GM12892 (cell line): ENCODE measurements around the gene ABCB10.

Experiments
- POLR2A ChIP-seq: IDR thresholded peaks from 2 replicates; pipeline ENCODE4 v1.6.1; 2011; ENCODE audit warnings: low read depth, low read length, control low read depth
- POLR2AphosphoS5 ChIP-seq: IDR thresholded peaks from 2 replicates; pipeline ENCODE4 v1.6.1; 2011; ENCODE audit warnings: low read depth, low read length, control low read depth
- TAF1 ChIP-seq: IDR thresholded peaks from 2 replicates; pipeline ENCODE4 v1.6.1; 2011; ENCODE audit warnings: low read depth, mild to moderate bottlenecking, control low read depth, low read length, borderline replicate concordance

- TF ChIP-seq POLR2A (no peak), POLR2AphosphoS5 (no peak), TAF1 (no peak)
Measured at GRCh38 chr1:229607370-229607769, 48.9 kb upstream of the ABCB10 start.
